K562 (cell line): Measurements from ENCODE around the gene OPHN1. TPM values are rescaled to one million over a fixed set of nuclear protein-coding genes. Genes with fewer than 3 reads are reported as not detected.
A peak's percentile ranks its signal among the peaks of the same experiment; 100 is the strongest.

Experiments used
- ATAC-seq: fragments of 200-7000 bp; cut with Tn5 transposase; 3 replicates; pipeline ENCODE4 v1.9.1; 2020; ENCODE audit warnings: moderate library complexity
- BruUV-seq: library from RNA; stranded (reverse); fragments of 400-500 nt; replicated peaks from 2 replicates; lab custom pipeline; 2021; lab: Mats Ljungman, UMichigan
- CTCF ChIA-PET: fragments of 300-600 bp; formaldehyde crosslinking; extraction: SDS; loops from one replicate; lab custom pipeline; 2021; ENCODE audit warnings: low intra/inter-chr PET ratio; lab: Yijun Ruan, JAX
- POLR2A ChIA-PET: fragments of 300-600, 350-650 bp; sonication (Branson Sonifier 250); formaldehyde crosslinking; extraction: SDS; loops from one replicate; lab custom pipeline; 2021; ENCODE audit warnings: antibody characterized with exemption, inconsistent platforms; lab: Yijun Ruan, JAX
- DNase-seq, 4 experiments: peaks; one replicate each; pipeline versions ENCODE4 v3.0.0 to v3.0.0-alpha.2; 2011 to 2018; ENCODE audit warnings: low spot score in 3 of 4, mixed read lengths in 3 of 4; ENCODE audit errors: extremely low read depth in 1 of 4
- FAIRE-seq: peaks from 2 replicates; lab custom pipeline; 2011; peaks lifted over from hg19 to GRCh38; lab: Jason Lieb, UNC
- H2AFZ ChIP-seq: 2 replicates; pipeline ENCODE4 v1.6.0; 2011; ENCODE audit warnings: low read depth, low read length, control low read depth, inconsistent platforms
- H3K27ac ChIP-seq: fragments of 200-600 bp; 3 replicates; pipeline ENCODE4 v1.8.0; 2011; ENCODE audit warnings: low read depth, mild to moderate bottlenecking, control low read depth, inconsistent platforms, low read length, moderate library complexity, mixed read lengths; ENCODE audit errors: extremely low read depth
- H3K27me3 ChIP-seq, 2 experiments: fragments of 300-600 bp in 1 of 2; 2 replicates in 1 of 2; 3 replicates in 1 of 2; pipeline versions ENCODE4 v1.6.0 to v1.8.0; 2011; ENCODE audit warnings: inconsistent platforms in 2 of 2, low read length in 2 of 2, mild to moderate bottlenecking in 1 of 2, mixed read lengths in 1 of 2, moderate library complexity in 1 of 2; ENCODE audit not compliant: control insufficient read depth in 2 of 2, insufficient read depth in 2 of 2
- H3K36me3 ChIP-seq: fragments of 300-600 bp; 3 replicates; pipeline ENCODE4 v1.8.0; 2011; ENCODE audit warnings: mild to moderate bottlenecking, low read length, inconsistent platforms; ENCODE audit not compliant: control insufficient read depth, insufficient read depth
- H3K4me1 ChIP-seq, 2 experiments: fragments of 200-600 bp in 1 of 2; replicated peaks in 1 of 2; 2 replicates in 1 of 2; 3 replicates in 1 of 2; pipeline versions ENCODE4 v1.5.1 to v1.8.0; 2011; ENCODE audit warnings: inconsistent platforms in 2 of 2, low read length in 2 of 2, mild to moderate bottlenecking in 1 of 2, mixed read lengths in 1 of 2, moderate library complexity in 1 of 2; ENCODE audit not compliant: control insufficient read depth in 2 of 2, insufficient read depth in 2 of 2
- H3K4me2 ChIP-seq: 2 replicates; pipeline ENCODE4 v1.6.1; 2011; ENCODE audit warnings: low read length, control low read depth, inconsistent platforms, mixed read lengths; ENCODE audit not compliant: insufficient read depth
- H3K4me3 ChIP-seq: fragments of 200-600 bp; sonication (generic), shearing (Covaris generic); 2 replicates; pipeline ENCODE4 v1.5.1; 2016; ENCODE audit warnings: control low read depth, inconsistent platforms
- H3K79me2 ChIP-seq: fragments of 200-600 bp; 3 replicates; pipeline ENCODE4 v1.8.0; 2011; ENCODE audit warnings: low read length, inconsistent platforms; ENCODE audit not compliant: control insufficient read depth, insufficient read depth
- H3K9ac ChIP-seq, 2 experiments: 2 replicates each; pipeline versions ENCODE4 v1.6.0 to v1.6.1; 2011; ENCODE audit warnings: low read depth in 2 of 2, low read length in 2 of 2, control low read depth in 1 of 2, inconsistent platforms in 1 of 2, mild to moderate bottlenecking in 1 of 2, mixed read lengths in 1 of 2; ENCODE audit not compliant: insufficient read depth in 1 of 2
- H3K9me1 ChIP-seq: one replicate; pipeline ENCODE4 v1.6.0; 2011; ENCODE audit warnings: inconsistent platforms, mild to moderate bottlenecking, low read length, moderate library complexity; ENCODE audit not compliant: control insufficient read depth, insufficient read depth
- H3K9me3 ChIP-seq: replicated peaks from 2 replicates; pipeline ENCODE4 v1.5.1; 2011; ENCODE audit warnings: low read depth, low read length, inconsistent platforms; ENCODE audit not compliant: control insufficient read depth, insufficient read depth
- H4K20me1 ChIP-seq: replicated peaks from 2 replicates; pipeline ENCODE4 v1.6.1; 2011; ENCODE audit warnings: low read length, inconsistent platforms, mixed read lengths; ENCODE audit not compliant: control insufficient read depth, insufficient read depth
- CTCF ChIP-seq, 3 experiments: IDR thresholded peaks in 2 of 3; conservative IDR thresholded peaks in 1 of 3; 2 replicates each; pipeline ENCODE4 v1.5.1; 2011 to 2012; ENCODE audit warnings: low read length in 3 of 3, mild to moderate bottlenecking in 3 of 3, control low read depth in 2 of 3, improper control_type of control experiment in 1 of 3, inconsistent platforms in 1 of 3, low read depth in 1 of 3, mixed read lengths in 1 of 3, moderate library complexity in 1 of 3; ENCODE audit not compliant: insufficient read depth in 2 of 3
- CTCFL ChIP-seq: IDR thresholded peaks from 2 replicates; pipeline ENCODE4 v1.6.1; 2011; ENCODE audit warnings: borderline replicate concordance, low read depth, mild to moderate bottlenecking, moderate library complexity, low read length; ENCODE audit not compliant: insufficient read depth, poor library complexity, severe bottlenecking
- ERF ChIP-seq: fragments of 450-650 bp; formaldehyde crosslinking; IDR thresholded peaks from 2 replicates; pipeline ENCODE4 v1.4.0; 2020; ENCODE audit warnings: mild to moderate bottlenecking, mixed read lengths
- ESRRA ChIP-seq: fragments of 450-650 bp; IDR thresholded peaks from 2 replicates; pipeline ENCODE4 v1.6.1; 2014; ENCODE audit warnings: low read depth, mild to moderate bottlenecking, moderate library complexity, borderline replicate concordance
- HOXB6 ChIP-seq: fragments of 250-450 bp; sonication (Bioruptor Pico); IDR thresholded peaks from 2 replicates; pipeline ENCODE4 v1.5.1; 2022; ENCODE audit warnings: mild to moderate bottlenecking, borderline replicate concordance
- KLF6 ChIP-seq: fragments of 250-450 bp; sonication (Bioruptor Pico); IDR thresholded peaks from 2 replicates; pipeline ENCODE4 v1.4.0; 2020; ENCODE audit warnings: mild to moderate bottlenecking, moderate library complexity, borderline replicate concordance
- MAZ ChIP-seq, 2 experiments: fragments of 450-650 bp in 1 of 2; sonication (generic) in 1 of 2; formaldehyde crosslinking; IDR thresholded peaks in 1 of 2; conservative IDR thresholded peaks in 1 of 2; 2 replicates each; pipeline versions ENCODE4 v1.4.0 to v1.5.0; 2020; ENCODE audit warnings: mild to moderate bottlenecking in 1 of 2, missing genetic modification reagents in 1 of 2
- NBN ChIP-seq: fragments of 450-650 bp; IDR thresholded peaks from 2 replicates; pipeline ENCODE4 v1.6.1; 2016; ENCODE audit warnings: low read depth, mild to moderate bottlenecking
- PCBP1 ChIP-seq: fragments of 200-400 bp; formaldehyde crosslinking; IDR thresholded peaks from 2 replicates; pipeline ENCODE4 v1.6.1; 2018; ENCODE audit warnings: mild to moderate bottlenecking, low read depth, low read length; ENCODE audit not compliant: poor library complexity, severe bottlenecking
- RAD21 ChIP-seq, 2 experiments: fragments of 250-450 bp in 1 of 2; fragments of 450-650 bp in 1 of 2; sonication (Bioruptor Pico) in 1 of 2; formaldehyde crosslinking in 1 of 2; IDR thresholded peaks in 1 of 2; conservative IDR thresholded peaks in 1 of 2; 2 replicates each; pipeline versions ENCODE4 v1.4.0 to v1.8.0; 2020 to 2022; ENCODE audit warnings: mild to moderate bottlenecking in 2 of 2, moderate library complexity in 1 of 2
- SP2 ChIP-seq: IDR thresholded peaks from 2 replicates; pipeline ENCODE4 v1.6.1; 2011; ENCODE audit warnings: mild to moderate bottlenecking, low read depth, low read length, moderate library complexity; ENCODE audit not compliant: poor library complexity, severe bottlenecking; ENCODE audit errors: extremely low read depth
- TCF3 ChIP-seq: sonication (generic); formaldehyde crosslinking; IDR thresholded peaks from 2 replicates; pipeline ENCODE4 v1.4.0; 2020; ENCODE audit warnings: mild to moderate bottlenecking, missing genetic modification reagents
- ZBTB33 ChIP-seq: sonication (generic); formaldehyde crosslinking; IDR thresholded peaks from 2 replicates; pipeline ENCODE4 v1.8.1; 2023; ENCODE audit warnings: mild to moderate bottlenecking, missing genetic modification reagents
- ZNF165 ChIP-seq: fragments of 250-450 bp; sonication (Bioruptor Pico); IDR thresholded peaks from 2 replicates; pipeline ENCODE4 v1.4.0; 2020; ENCODE audit warnings: borderline replicate concordance
- ZNF778 ChIP-seq: fragments of 450-650 bp; formaldehyde crosslinking; IDR thresholded peaks from 2 replicates; pipeline ENCODE4 v1.4.0; 2020; ENCODE audit warnings: mild to moderate bottlenecking, moderate library complexity
- WGBS: fragments of 100-300 bp; shearing (Covaris generic); methylation state at CpG from one replicate; pipeline ENCODE4 v1.1.6; 2016; ENCODE audit warnings: low coverage, mixed read lengths; ENCODE audit not compliant: insufficient coverage; ENCODE audit errors: missing lambda C conversion rate; 5-methylcytosine and 5-hydroxymethylcytosine counted together
- in situ Hi-C: fragments of 300-500 bp; cut with MboI; formaldehyde crosslinking; loops from 4 replicates; pipeline ENCODE4 v1.15.0; 2018; ENCODE audit warnings: inconsistent platforms, mixed read lengths
- intact Hi-C: fragments of 100-400 bp; cut with micrococcal nuclease; formaldehyde crosslinking; loops from 2 replicates; pipeline ENCODE4 v1.14.2; 2022
- polyA plus RNA-seq, 8 experiments: library from polyadenylated mRNA; depleted of rRNA in 4 of 8; stranded (reverse) in 5 of 8; unstranded in 3 of 8; fragments of >200 nt; fragmentation: Nextera tagmentation in 2 of 8; fragmentation: Illumina TruSeq in 1 of 8; extraction: Ambion mirVana in 2 of 8; extraction: Trizol in 1 of 8; gene quantifications; 2 replicates each; pipeline versions ENCODE4 v1.2.1 to v1.2.3, GENCODE V29; 2011 to 2014; ENCODE audit warnings: inconsistent platforms in 1 of 8, missing spikeins in 1 of 8
- total RNA-seq, 7 experiments: library from RNA; depleted of rRNA in 6 of 7; stranded (reverse); fragments of >200 nt in 6 of 7; fragmentation: Illumina TruSeq in 2 of 7; extraction: Trizol in 2 of 7; gene quantifications; 2 replicates each; pipeline versions ENCODE4 v1.2.1 to v1.2.3, GENCODE V29; 2011 to 2021; ENCODE audit warnings: low replicate concordance in 1 of 7

OPHN1 gene
- total and polyA plus RNA-seq, 9 of the 15 experiments (the other 6 are each of a cell fraction or from before 2014, with no cell fraction given): 0.28 to 1.8 (median 1.0) TPM

GRCh38 chrX:68238568-68238967 is 194.7 kb downstream of the OPHN1 start:
- Histone ChIP-seq H3K4me3 (no peak overlapping the region), H3K9me3 (no peaks in the 10 kb centered on the region), H3K27me3 (no peaks in the 10 kb centered on the region), H3K4me1 (no peaks in the 10 kb centered on the region), H3K4me2 (no peak overlapping the region), H4K20me1 (no peaks in the 10 kb centered on the region), H3K9ac (no peak overlapping the region), H3K9me1 (no peaks in the 10 kb centered on the region), H3K79me2 (no peaks in the 10 kb centered on the region), H3K27ac (no peak overlapping the region), H3K36me3 (no peaks in the 10 kb centered on the region), H2AFZ (no peak overlapping the region)
- ChIA-PET POLR2A (interaction anchor here (0.7 kb wide), 1 partner anchor 167 kb away, joined by 3 read pairs; no protein-coding TSS in a partner anchor), CTCF (no interaction called here)
- intact Hi-C loops (no loop called here), in situ Hi-C loops (no loop called here)
- ATAC-seq (peak; percentile 84), FAIRE-seq (no peak), DNase-seq (peak in 3 of 4 experiments; percentile 4 to 37 (median 13))
- WGBS: 11% methylated on average over 7 of the region's 7 CpGs
- no TSS peak for BruUV-seq
- TF ChIP-seq TCF3 (CRISPR knock-in tag) (no peak), CTCFL (peak; percentile 65), RAD21 (CRISPR knock-in tag; conservative IDR thresholded peaks at IDR 0.05 in 1 of 2, IDR thresholded peaks at IDR 0.05 in 1 of 2) (peak in 1 of 2 experiments; percentile 45; a peak in 2 of 4 replicates), MAZ (CRISPR knock-in tag; conservative IDR thresholded peaks at IDR 0.05 in 1 of 2, IDR thresholded peaks at IDR 0.05 in 1 of 2) (no peak), CTCF (IDR thresholded peaks at IDR 0.05 in 2 of 3, conservative IDR thresholded peaks at IDR 0.05 in 1 of 3; ENCODE audit: insufficient read depth in 2 of 3, low read depth in 1 of 3, low read length in 3 of 3) (peak; percentile 43 to 66 (median 56)), NBN (no peak), PCBP1 (no peak), ZBTB33 (CRISPR knock-in tag) (no peak), SP2 (no peak), KLF6 (CRISPR knock-in tag) (no peak), ZNF778 (CRISPR knock-in tag) (no peak), ERF (CRISPR knock-in tag) (no peak), ZNF165 (CRISPR knock-in tag) (no peak), ESRRA (no peak), HOXB6 (CRISPR knock-in tag) (no peak)
